GM18507 (cell line): Measurements from ENCODE around the gene GPER1.
A peak's percentile ranks its signal among the peaks of the same experiment; 100 is the strongest.

ENCODE experiments used
- DNase-seq: peaks from one replicate; pipeline ENCODE4 v3.0.0; 2011; ENCODE audit warnings: low read depth; ENCODE audit not compliant: insufficient read length; ENCODE audit errors: extremely low spot score
- FAIRE-seq: peaks from 2 replicates; lab custom pipeline; 2011; peaks lifted over from hg19 to GRCh38; lab: Jason Lieb, UNC

The GPER1 gene

GRCh38 chr7:1099637-1100036, 11.7 kb downstream of the GPER1 start:
- no peak for DNase-seq
- no peak for FAIRE-seq

- FAIRE-seq (no peak), DNase-seq (no peak)
Observed at GRCh38 chr7:1100386-1100785, 12.5 kb downstream of the GPER1 start.

DNA sequence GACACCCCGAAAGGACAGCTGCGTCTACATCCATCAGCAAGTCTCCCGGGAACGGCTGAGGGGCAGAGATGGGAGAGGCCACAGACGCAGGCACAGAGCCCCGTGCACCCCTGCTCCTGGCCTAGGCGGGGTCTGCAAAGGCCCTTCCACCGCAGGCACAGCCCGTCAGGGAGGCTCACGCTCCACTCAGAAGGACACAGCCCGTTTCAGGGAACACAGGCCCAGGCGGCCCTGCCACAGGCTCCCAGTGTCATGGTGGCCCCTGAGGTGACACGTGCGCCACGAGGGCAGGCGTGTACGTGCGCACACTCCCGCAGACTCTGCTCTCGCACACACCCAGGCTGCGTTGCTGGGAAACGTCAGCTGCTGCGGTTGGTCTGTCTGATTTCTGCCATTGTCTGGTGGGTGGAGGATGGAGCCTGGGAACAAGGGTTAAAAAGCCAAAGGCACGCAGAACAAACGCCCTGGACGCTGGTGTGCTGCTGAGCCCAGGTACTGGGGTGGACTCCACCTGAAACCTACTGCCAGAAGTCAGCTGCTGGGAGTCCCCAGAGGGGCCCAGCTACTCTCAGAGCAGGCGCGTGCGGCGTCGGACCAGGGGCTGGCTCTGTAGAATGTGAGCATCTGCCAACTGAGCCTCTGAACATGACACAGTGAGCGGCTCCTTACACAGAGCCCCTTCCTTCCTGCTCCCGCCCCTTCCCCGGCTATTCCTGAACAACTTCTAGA, 13.1 kb downstream of the GPER1 start:
- DNase-seq (no peak), FAIRE-seq (no peak)

GRCh38 chr7:1101563-1102431, 13.9 kb downstream of the GPER1 start:
- DNase-seq (no peak), FAIRE-seq (no peak)

GRCh38 chr7:1103009-1103788, 15.3 kb downstream of the GPER1 start:
- DNase-seq: no peak
- peak; percentile 91 for FAIRE-seq

GRCh38 chr7:1103789-1104515, 16.0 kb downstream of the GPER1 start:
- no peak for DNase-seq
- FAIRE-seq: no peak

DNA sequence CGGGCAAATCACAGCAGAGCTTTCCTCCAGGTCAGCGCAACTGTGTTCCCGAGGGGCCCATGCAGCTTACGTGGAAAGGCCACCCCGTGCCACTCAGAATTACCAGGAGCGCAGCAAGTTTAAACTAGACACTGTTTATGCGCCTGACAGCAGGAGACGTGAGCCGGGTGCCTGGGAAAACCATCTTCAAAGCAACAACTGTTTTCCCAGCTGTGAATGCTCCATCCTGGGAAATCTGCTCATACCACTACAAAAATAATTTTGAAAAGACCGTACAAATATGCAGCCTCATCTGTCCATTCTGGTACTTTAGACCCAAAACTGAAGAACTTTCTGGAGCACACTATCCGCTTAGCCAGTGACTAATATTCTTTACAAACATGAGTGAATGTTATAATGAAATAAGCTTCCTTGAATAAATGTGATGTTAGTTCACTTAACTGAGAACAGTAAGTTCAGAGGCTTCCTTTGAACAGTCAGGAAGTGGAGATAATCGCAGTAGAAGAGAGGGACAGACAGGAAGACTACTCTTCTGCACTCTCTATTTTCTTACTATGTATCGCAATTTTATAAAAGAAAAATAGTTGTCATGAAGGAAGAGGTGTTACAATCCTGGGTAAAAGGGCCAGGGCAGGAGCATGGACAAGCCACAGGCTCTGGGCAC, 16.7 kb downstream of the GPER1 start:
- FAIRE-seq: no peak
- DNase-seq: no peak

DNA sequence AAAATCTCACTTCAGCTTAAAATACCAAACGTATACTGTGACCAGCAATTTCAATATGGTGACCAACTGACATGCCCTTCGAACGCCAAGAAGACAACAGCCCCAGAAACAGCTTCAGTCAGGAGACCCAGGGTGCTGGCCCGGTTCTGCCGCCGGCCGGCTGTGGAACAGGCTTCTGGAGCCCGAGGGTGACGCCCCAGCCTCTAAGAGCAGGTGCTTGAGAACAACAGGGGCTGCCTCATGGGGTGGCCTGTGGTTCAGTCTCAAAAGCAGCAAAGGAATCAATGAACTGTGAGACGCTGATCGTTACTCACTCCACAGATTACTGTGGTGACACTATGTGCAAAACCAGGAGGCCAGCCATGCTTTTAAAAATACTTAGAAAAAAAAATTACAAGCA, 17.3 kb downstream of the GPER1 start:
- DNase-seq (no peak), FAIRE-seq (peak; percentile 69)

DNA sequence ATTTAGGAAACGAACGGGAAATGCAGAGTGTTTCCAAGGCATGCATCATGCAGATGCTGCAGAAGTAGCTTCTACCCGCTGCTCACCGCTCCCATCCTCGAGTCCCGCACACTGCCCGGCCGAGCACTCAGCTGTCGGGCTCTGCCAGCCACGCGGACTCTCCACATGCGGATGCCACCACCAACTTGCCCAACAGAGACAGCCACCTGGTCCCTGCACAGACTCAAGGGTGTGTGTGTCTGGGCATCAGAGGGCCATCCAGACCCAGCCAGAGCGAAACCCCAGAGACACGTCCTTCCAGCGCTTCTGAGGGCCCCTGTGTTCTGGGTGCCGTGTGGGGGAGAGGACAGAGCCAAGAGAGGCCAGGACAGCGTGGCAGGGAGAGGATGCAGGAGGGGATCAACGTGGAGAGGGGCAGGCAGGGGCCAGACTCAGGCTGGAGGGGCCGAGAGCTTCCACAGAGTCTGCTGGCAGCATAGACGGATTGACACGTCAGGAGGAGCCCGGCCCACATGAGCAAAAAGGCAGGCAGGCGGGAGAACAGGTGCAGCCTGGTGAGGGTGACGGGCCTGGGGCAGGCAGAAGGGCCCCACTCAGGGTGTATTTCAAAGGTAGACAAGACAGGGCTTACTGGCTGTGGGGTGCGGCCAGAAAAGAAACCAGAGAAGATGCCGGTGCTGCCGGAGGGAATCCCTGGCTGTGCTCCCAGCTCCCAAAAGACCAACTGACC, 18.3 kb downstream of the GPER1 start:
- DNase-seq (no peak), FAIRE-seq (no peak)

GRCh38 chr7:1106793-1107421, 19.0 kb downstream of the GPER1 start:
- DNase-seq (no peak), FAIRE-seq (no peak)

DNA sequence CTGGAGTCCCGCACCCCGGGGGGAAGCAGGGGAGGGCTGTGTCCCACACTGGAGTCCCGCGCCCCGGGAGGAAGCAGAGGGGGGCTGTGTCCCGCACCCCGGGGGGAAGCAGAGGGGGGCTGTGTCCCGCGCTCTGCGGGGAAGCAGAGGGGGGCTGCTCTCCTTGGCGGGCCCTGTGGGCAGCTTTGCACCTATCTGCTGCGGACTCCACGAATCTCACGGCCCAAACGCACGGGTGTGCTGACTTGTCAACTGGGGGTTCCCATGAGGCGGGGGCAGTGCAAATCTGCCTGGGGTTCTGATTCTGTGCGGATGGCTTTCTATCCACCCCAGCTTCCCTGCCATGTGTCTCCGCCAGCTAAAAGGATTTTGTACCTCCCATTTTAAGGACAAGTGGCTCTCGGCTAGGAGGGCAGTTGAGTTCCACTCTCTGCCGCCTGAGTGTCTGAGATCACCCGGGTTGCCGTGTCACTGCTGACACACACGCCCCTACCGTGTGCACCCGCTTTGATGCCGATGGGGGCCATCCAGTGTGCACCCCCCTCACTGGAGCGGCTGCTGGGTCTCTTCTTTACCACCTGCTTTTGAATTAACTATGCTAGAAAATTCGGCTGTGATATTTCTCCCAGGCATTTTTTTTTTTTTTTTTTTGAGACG, 20.5 kb downstream of the GPER1 start:
- no peak for DNase-seq
- no peak for FAIRE-seq

DNA sequence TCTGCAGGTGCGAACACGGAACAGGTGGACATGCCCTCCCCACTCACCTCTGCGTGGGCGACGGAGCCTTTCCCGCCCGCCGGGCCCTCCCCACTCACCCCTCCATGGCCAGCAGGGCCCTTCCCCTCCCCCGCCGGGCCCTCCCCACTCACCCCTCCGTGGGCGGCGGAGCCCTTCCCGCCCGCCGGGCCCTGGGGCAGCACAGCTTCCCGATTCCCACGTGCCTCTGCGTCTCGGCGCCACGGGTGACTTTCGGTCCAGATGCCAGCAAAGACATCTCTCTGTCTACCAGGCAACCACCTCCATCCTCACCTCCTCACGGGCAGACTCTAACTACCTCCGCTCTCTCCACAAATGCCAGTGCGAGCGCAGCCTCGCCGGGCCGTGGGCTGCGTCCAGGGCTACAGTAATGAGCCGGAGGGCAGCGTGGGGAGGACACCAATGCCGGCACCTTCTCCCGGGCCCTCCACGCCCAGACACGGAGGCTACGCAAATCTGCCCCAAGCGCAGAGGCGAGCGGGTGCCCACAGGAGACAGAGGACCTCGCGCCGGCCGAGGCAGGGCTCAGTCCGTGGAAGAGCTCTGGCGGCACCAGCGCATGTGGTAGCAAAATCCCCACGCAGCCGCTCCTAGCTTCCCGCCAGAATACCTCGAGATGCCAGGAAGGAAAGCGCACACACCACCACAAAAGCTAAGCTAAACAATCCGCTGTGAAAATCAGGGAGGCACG, 21.8 kb downstream of the GPER1 start:
- DNase-seq (no peak), FAIRE-seq (no peak)

DNA sequence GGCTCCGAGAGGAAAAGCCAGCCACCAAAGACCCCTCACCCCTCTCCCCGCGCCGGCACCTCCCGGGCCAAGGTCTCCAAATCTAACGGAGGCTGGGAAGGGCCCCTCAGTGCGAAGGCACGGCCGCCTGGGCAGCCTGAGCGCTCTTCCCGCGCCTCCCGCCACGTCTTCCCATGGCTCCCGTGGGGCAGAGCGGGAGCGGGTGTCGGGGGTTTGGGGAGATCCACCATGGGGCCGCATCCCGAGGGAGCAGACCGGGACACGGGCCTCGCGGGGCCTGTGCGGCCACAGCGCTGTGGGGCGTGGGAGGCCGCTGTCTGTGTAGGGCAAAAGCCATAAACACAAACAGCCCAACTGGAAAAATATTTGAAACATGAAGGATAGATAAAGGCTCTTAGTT, 22.4 kb downstream of the GPER1 start:
- FAIRE-seq: no peak
- DNase-seq: no peak

DNA sequence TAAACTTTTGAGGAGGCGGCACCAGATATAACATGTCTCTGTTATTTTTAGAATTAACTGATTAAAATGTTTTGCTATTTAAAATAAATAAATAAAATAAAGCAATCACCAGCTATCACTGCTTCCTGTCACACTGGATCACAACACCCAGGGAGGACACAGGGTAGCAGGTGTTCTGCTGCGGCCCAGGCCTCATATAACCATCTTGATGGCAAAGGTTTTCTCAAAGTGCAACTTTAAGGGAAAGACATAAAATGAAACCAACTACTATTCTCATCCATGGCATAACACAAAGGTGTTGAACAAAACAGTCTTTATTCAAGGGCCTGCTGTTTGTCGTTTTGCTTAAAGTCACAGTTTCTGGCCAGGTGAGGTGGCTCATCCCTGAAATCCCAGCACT, 23.2 kb downstream of the GPER1 start:
- DNase-seq (no peak), FAIRE-seq (no peak)

GRCh38 chr7:1112109-1112508, 24.2 kb downstream of the GPER1 start:
- DNase-seq (no peak), FAIRE-seq (no peak)

DNA sequence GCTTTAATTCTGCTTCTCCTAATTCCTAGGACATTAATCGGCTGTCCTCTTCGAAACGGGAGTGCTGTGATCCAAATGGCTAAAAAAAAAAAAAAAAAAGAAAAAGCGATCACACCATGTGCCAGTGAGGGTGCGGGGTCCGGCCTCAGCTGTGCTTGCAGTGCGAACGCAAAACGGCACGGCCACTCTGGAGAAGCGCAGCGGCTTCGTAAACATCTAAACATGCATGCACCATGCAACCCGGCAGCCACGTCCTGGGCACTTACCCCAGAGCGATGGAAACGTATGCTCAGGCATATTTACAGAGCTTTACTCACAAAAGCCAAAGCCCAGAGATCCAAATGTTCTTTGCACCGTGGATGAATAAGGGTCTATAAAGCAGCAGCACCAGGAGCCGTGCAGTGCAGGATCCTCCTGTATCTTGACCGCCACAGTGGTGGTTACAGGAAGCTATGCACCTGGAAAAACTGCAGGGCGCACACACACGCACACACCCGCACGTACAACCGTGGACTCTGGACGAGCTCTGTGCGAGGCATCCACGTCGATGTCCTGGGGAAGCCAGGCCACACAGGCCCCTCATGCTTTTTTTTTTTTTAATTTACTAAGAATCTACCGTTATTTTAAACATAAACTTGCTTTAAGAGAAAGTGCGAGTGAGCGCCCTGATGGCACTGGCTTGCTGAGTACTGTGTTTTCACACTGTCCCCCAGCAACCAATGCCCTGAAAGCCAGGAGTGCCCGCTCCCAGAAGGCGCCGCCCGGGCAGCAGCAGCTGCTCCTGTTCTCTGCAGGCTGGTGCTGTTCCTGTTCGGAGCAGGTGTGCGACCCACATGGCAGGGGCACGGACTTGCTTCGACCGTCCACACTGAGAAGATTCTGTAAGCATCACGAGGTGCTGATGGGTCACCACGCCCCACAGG, 25.0 kb downstream of the GPER1 start:
- DNase-seq (no peak), FAIRE-seq (no peak)
